NT2/D1 (cell line): Measurements from ENCODE around the gene VIT.

Experiments
- YY1 ChIP-seq: IDR thresholded peaks from 2 replicates; pipeline ENCODE4 v1.6.1; 2011; ENCODE audit not compliant: insufficient read length, insufficient read depth
- ZNF274 ChIP-seq: IDR thresholded peaks from 2 replicates; pipeline ENCODE4 v1.6.1; 2011; ENCODE audit warnings: mild to moderate bottlenecking, low read depth, low read length

- TF ChIP-seq ZNF274 (no peak), YY1 (no peak)
Measured at GRCh38 chr2:36861896-36862295, 165.4 kb downstream of the VIT start.
